Medulla oblongata (tissue), 1 donor: ENCODE data around the gene DHCR24.
"Not testable (repeated sequence)": the region's sequence is repeated elsewhere in the genome, so short reads cannot be mapped to it uniquely, and the experiment has no call there.

Source experiments
- DNase-seq: peaks from one replicate; pipeline ENCODE4 v3.0.0-alpha.2; 2015; ENCODE audit errors: extremely low spot score

DHCR24 gene

DNA sequence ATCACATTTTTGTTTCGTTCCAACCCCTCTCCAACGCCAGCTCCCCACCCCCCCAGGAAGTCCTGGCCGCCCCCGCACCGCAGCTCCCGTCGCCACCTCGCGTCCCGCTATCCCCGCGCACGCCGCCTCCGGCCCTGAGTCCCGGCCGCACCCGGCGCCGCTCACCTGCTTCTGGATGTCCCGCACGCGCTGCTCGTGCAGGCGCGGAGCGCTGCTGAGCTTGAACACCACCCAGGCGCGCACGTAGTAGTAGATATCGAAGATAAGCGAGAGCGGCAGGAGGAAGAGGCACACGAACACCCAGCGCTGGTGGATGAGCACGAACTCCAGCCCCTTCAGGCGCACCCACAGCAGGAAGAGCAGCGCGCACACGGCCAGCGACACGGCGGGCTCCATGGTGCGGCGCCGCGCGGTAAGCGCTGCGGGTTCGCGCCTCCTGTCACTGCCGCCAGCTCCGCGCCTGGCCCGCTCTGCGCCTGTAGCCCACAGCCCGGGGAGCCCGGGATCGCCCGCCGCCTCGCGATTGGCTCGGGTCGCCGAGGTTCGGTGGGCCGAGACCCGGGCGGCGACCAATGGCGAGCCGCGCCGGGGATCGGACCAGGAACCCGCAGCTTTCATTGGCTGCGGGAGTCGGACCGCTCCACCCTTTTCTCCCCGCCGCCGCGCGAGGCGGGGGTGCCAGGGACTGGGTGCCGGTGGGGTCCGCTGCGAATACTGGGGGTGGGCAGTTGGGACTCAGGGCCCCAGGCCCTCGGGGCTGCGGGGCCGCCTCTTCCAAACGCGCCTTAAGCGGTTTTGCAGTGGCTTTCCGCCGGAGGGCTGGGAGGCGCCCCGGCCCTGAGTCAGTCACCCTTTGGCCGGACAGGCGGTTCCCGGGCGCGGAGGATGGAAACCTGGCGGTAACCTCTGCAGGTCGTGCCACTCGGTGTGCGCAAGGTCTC is at the start of gene DHCR24:
Gene DHCR24 (minus strand): TSS at position 472 of the 941 bp plus-strand sequence. CDS start 76 bp downstream, at position 396.
- peak; percentile 96 for DNase-seq

DNA sequence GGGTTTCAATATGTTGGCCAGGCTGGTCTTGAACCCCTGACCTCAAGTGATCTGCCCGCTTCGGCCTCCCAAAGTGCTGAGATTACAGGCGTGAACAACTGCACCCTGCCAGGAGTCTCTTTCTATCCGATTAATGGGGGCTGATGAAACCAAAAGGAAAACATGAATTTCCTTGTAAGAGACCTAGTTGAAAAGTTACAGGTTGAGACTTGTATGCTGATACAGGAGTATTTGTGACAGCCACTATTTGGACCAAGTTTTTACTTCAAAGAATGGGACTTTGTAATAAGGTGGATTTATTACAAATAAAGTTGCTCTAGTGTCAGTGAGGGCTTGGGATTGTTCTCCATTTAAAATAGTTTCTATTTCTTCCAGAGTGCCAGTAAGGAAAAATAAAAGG is 49.8 kb upstream of the DHCR24 start:
- no peak for DNase-seq

DNA sequence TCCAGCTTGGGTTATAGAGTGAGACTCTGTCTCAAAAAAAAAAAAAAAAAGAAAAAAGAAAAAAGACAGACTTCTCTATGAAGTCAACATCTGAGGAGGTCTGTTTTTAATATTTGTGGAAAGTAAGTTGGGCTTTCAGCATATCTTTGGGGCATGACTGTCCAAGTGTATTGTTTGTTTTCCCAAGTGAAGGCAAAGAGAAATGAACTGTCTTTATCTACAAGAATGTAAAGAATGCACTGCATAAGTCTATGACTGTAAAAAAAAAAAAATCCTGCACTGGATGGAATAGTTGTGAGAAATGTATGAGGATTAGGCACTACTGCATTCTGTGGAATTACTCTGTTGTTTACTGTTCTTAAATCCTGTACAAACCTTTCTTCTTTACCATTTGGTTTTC is 47.9 kb upstream of the DHCR24 start:
- no peak for DNase-seq

GRCh38 chr1:54934081-54934480 is 47.1 kb upstream of the DHCR24 start:
- not testable (repeated sequence) for DNase-seq

- no peak for DNase-seq
Observed at GRCh38 chr1:54931275-54931840, 44.4 kb upstream of the DHCR24 start.

DNA sequence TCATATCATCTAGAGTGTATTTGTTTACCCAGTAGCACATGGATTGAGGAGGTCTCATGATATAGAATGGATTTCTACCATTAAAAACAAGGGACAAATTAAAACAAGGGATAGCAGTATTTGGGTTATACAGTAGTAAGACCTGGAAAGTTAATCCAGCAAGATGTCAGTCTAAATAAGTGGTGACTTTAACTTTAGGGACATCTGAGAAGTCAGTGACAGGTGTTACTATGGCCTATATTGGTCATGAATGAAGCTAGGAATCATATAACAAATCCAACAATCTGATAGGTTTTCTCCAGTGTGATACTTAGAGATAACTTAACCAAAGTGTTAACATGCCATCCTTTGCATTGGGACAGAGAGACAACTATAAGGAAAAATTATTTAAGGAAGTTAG is 42.7 kb upstream of the DHCR24 start:
- no peak for DNase-seq

- no peak for DNase-seq
Observed at GRCh38 chr1:54928327-54928726, 41.3 kb upstream of the DHCR24 start.

- DNase-seq, result no peak
Observed at GRCh38 chr1:54927472-54928240, 40.7 kb upstream of the DHCR24 start.

DNA sequence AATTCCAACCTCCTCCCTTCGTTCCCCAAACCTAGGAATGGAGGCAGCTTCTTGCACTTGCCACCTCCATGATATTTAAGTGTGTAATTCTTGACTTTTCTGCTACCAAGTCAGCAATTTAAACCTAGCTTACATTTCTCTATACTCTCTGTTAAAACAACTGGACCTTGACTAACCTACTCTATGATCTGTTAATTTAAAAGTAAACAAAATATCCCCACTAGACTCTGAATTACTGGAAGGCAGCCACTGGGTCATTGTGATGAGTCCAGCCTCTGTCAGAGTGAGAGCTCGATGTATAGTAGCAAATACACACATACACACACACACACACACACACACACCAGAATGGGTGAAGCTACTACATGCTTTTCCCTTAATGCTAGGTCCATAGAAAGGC is 40.0 kb upstream of the DHCR24 start:
- DNase-seq, result no peak

- DNase-seq, result no peak
Observed at GRCh38 chr1:54922921-54923421, 36.0 kb upstream of the DHCR24 start.

- DNase-seq, result no peak
Observed at GRCh38 chr1:54922040-54922761, 35.2 kb upstream of the DHCR24 start.

DNA sequence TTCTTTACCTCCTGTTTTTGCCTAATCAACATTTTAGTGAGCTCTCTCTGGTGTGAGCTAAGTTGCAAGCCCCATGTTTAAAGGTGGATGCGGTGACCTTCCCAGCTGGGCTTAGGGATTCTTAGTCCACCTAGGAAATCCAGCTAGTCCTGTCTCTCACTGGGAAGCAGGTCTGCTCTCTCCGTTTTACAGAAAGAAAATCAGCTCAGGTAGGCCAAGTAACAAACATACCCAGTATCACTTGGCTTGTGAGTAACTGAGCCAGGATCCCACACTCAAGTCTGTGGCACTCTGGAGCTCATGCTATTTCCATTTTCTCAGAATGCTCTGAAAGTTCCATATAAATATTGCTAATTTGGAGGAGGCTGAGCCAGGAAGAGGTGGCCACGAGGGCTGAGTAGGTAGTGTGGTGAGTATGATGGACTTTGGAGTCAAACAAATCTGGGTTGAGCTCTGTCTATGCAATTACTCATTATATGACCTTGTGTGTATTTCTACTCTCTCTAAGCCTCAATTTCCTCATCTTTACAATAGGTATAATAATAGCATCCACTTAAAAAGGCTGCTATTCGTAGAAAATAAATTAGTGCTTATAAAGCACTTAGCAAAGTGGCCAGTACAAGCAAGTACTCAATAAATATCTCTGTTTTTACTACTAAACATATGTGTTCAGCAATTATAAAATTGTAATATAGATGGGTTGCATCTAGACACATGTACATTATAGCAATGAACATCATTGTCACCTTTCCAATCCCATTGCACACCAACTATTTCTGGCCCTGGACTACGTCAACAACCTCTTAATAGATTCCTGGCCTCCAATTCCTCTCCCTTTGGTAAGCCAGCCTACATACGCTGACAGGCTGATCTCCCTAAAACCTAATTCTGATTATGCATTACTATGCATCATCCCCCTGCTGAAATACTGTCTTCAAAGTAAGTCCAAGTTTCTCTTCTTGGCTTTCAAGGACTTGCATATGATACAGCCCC is 32.7 kb upstream of the DHCR24 start:
- no peak for DNase-seq

GRCh38 chr1:54911076-54911475 is 24.1 kb upstream of the DHCR24 start:
- peak; percentile 54 for DNase-seq

DNA sequence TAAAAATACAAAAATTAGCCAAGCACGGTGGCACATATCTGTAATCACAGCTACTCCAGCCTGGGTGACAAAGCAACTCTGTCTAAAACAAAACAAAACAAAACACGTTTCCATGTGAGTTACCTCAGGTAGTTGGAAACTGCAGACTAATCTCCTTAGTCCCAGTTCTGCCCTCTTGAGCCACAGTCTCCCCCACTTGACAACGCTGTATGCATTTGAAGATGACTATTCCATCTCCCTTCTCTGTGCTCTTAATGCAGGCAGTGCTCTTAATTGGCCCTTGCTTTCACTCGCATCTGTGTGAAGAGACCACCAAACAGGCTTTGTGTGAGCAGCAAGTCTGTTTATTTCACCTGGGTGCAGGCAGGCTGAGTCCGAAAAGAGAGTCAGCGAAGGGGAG is 19.6 kb upstream of the DHCR24 start:
- no peak for DNase-seq

- DNase-seq, result no peak
Observed at GRCh38 chr1:54904476-54905048, 17.6 kb upstream of the DHCR24 start.

- no peak for DNase-seq
Observed at GRCh38 chr1:54894271-54894670, 7.3 kb upstream of the DHCR24 start.

DNA sequence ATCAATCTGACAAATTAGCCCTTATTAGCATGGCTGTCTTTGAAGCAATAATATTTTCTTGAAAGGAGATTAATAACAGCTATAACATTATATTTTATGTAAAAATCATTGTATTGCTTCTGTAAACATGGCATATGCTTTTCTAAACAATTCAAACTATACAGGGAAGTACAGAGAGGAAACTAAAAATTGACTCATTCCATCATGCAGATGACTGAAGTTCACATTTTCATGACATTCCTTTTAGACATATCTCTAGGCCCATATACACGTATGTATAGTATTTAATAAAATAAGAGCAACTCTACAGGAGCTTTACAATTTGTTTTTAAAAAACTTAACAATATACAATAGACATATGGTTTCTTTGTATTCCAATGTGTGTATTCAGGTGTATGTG is 5.6 kb upstream of the DHCR24 start:
- DNase-seq, result no peak

- DNase-seq, result no peak
Observed at GRCh38 chr1:54889132-54889725, 2.2 kb upstream of the DHCR24 start.

GRCh38 chr1:54888080-54888733 is 1.2 kb upstream of the DHCR24 start:
- peak; percentile 72 for DNase-seq
